GM23248 (cell line): Measurements from ENCODE around the gene CACNA2D2. TPM values are rescaled to one million over a fixed set of nuclear protein-coding genes. Genes with fewer than 3 reads are reported as not detected.

Source experiments
- DNase-seq: peaks from one replicate; pipeline ENCODE4 v3.0.0-alpha.2; 2015
- H2AFZ ChIP-seq: fragments of 200-600 bp; sonication (generic); 2 replicates; pipeline ENCODE4 v1.6.1; 2016; ENCODE audit warnings: antibody characterized with exemption
- H3F3A ChIP-seq: fragments of 200-600 bp; sonication (generic); 2 replicates; pipeline ENCODE4 v1.6.1; 2016; ENCODE audit warnings: mild to moderate bottlenecking, antibody characterized with exemption, mixed run types; ENCODE audit not compliant: insufficient read depth
- H3K27ac ChIP-seq: fragments of 200-600 bp; sonication (generic); 2 replicates; pipeline ENCODE4 v1.5.1; 2016; ENCODE audit warnings: mild to moderate bottlenecking
- H3K27me3 ChIP-seq: fragments of 200-600 bp; sonication (generic); replicated peaks from 2 replicates; pipeline ENCODE4 v1.6.1; 2016; ENCODE audit warnings: mild to moderate bottlenecking; ENCODE audit not compliant: insufficient read depth
- H3K36me3 ChIP-seq: fragments of 200-600 bp; sonication (generic); 2 replicates; pipeline ENCODE4 v1.6.1; 2016; ENCODE audit warnings: low read depth, mild to moderate bottlenecking
- H3K4me1 ChIP-seq: fragments of 200-600 bp; sonication (generic); 2 replicates; pipeline ENCODE4 v1.6.1; 2016; ENCODE audit warnings: mild to moderate bottlenecking; ENCODE audit not compliant: insufficient read depth
- H3K4me2 ChIP-seq: fragments of 200-600 bp; sonication (generic); one replicate; pipeline ENCODE4 v1.6.1; 2016; ENCODE audit warnings: mild to moderate bottlenecking; ENCODE audit not compliant: unreplicated experiment
- H3K4me3 ChIP-seq: fragments of 200-600 bp; sonication (generic); 2 replicates; pipeline ENCODE4 v1.5.1; 2016; ENCODE audit warnings: mild to moderate bottlenecking
- H3K79me2 ChIP-seq: fragments of 200-600 bp; sonication (generic); 2 replicates; pipeline ENCODE4 v1.6.1; 2016; ENCODE audit warnings: mild to moderate bottlenecking; ENCODE audit not compliant: insufficient read depth
- H3K9ac ChIP-seq: fragments of 200-600 bp; sonication (generic); 2 replicates; pipeline ENCODE4 v1.6.1; 2016; ENCODE audit warnings: mild to moderate bottlenecking
- H3K9me2 ChIP-seq: fragments of 200-600 bp; sonication (generic); 2 replicates; pipeline ENCODE4 v1.6.1; 2016; ENCODE audit warnings: mixed run types, mild to moderate bottlenecking, moderate library complexity; ENCODE audit not compliant: insufficient read depth
- H3K9me3 ChIP-seq: fragments of 200-600 bp; sonication (generic); one replicate; pipeline ENCODE4 v1.6.1; 2017; ENCODE audit warnings: low read depth
- H4K20me1 ChIP-seq: fragments of 200-600 bp; sonication (generic); 2 replicates; pipeline ENCODE4 v1.6.0; 2016; ENCODE audit not compliant: insufficient read depth
- EZH2 ChIP-seq: fragments of 200-600 bp; sonication (generic); IDR thresholded peaks from 2 replicates; pipeline ENCODE4 v1.6.1; 2018; ENCODE audit warnings: antibody characterized with exemption, mild to moderate bottlenecking; ENCODE audit not compliant: insufficient read depth, poor library complexity, severe bottlenecking
- EZH2phosphoT487 ChIP-seq: fragments of 200-600 bp; sonication (generic); IDR thresholded peaks from 2 replicates; pipeline ENCODE4 v1.6.1; 2018; ENCODE audit warnings: antibody characterized with exemption, moderate library complexity, mild to moderate bottlenecking, low read depth; ENCODE audit not compliant: insufficient read depth
- WGBS, 2 experiments: methylation state at CpG; one replicate each; pipeline ENCODE4 v1.1.6; 2015 to 2017; ENCODE audit warnings: low lambda C conversion rate in 2 of 2, low coverage in 1 of 2; ENCODE audit errors: missing lambda C conversion rate in 2 of 2; 5-methylcytosine and 5-hydroxymethylcytosine counted together
- in situ Hi-C: fragments of 300-500 bp; cut with MboI; formaldehyde crosslinking; loops from 2 replicates; pipeline ENCODE4 v1.15.0; 2020
- polyA plus RNA-seq: library from polyadenylated mRNA; unstranded; fragments of >200 nt; fragmentation: Nextera tagmentation; extraction: Ambion mirVana; gene quantifications from 2 replicates; pipeline ENCODE4 v1.2.1, GENCODE V29; 2016
- total RNA-seq: library from RNA; depleted of rRNA; stranded (reverse); fragments of >200 nt; shearing (Covaris generic); gene quantifications from 2 replicates; pipeline ENCODE4 v1.2.3, GENCODE V29; 2014

CACNA2D2 gene
- total and polyA plus RNA-seq, 2 experiments from 2014 or later = not detected

GRCh38 chr3:50493086-50493485 lies 10.3 kb downstream of the CACNA2D2 start:
- H4K20me1 ChIP-seq = no peaks in the 10 kb centered on the region
- DNase-seq = no peak
- no peaks in the 10 kb centered on the region for H3K79me2 ChIP-seq
- H3K27ac ChIP-seq = no peak overlapping the region
- 56 to 63% methylated on average over 4 of the region's 4 CpGs for WGBS, 2 experiments
- H3K4me2 ChIP-seq = no peak overlapping the region
- no peaks in the 10 kb centered on the region for H3K4me1 ChIP-seq
- no peaks in the 10 kb centered on the region for H3K9me3 ChIP-seq
- no peaks in the 10 kb centered on the region for H3K27me3 ChIP-seq
- no peak overlapping the region for H2AFZ ChIP-seq
- no peak for TF ChIP-seq EZH2
- no peak for TF ChIP-seq EZH2phosphoT487
- H3K36me3 ChIP-seq = no peaks in the 10 kb centered on the region
- no peaks in the 10 kb centered on the region for H3K9me2 ChIP-seq
- in situ Hi-C loops = no loop called here
- H3F3A ChIP-seq = no peaks in the 10 kb centered on the region
- H3K4me3 ChIP-seq = no peak overlapping the region
- no peak overlapping the region for H3K9ac ChIP-seq

- WGBS, 2 experiments = 69 to 76% methylated on average over 5 of the region's 5 CpGs
- Histone ChIP-seq H3K4me3 (no peak overlapping the region), H4K20me1 (no peaks in the 10 kb centered on the region), H2AFZ (no peak overlapping the region), H3K9me2 (no peaks in the 10 kb centered on the region), H3K79me2 (no peaks in the 10 kb centered on the region), H3K27ac (no peak overlapping the region), H3K36me3 (no peaks in the 10 kb centered on the region), H3K4me1 (no peaks in the 10 kb centered on the region), H3F3A (no peaks in the 10 kb centered on the region), H3K9me3 (no peaks in the 10 kb centered on the region), H3K9ac (no peak overlapping the region), H3K4me2 (no peak overlapping the region), H3K27me3 (no peaks in the 10 kb centered on the region)
- in situ Hi-C loops = no loop called here
- no peak for TF ChIP-seq EZH2
- TF ChIP-seq EZH2phosphoT487 = no peak
- no peak for DNase-seq
These were observed 12.4 kb downstream of the CACNA2D2 start for GRCh38 chr3:50491023-50491422.

GRCh38 chr3:50490424-50490823 lies 13.0 kb downstream of the CACNA2D2 start:
- in situ Hi-C loops = no loop called here
- H3K4me2 ChIP-seq = no peak overlapping the region
- no peak for TF ChIP-seq EZH2phosphoT487
- no peak for TF ChIP-seq EZH2
- H3K36me3 ChIP-seq = no peaks in the 10 kb centered on the region
- H3K4me3 ChIP-seq = no peak overlapping the region
- no peak overlapping the region for H3K27ac ChIP-seq
- no peaks in the 10 kb centered on the region for H3K9me2 ChIP-seq
- H3K9me3 ChIP-seq = no peaks in the 10 kb centered on the region
- no peaks in the 10 kb centered on the region for H3K79me2 ChIP-seq
- no peaks in the 10 kb centered on the region for H4K20me1 ChIP-seq
- no peak for DNase-seq
- no peak overlapping the region for H2AFZ ChIP-seq
- H3F3A ChIP-seq = no peaks in the 10 kb centered on the region
- no peaks in the 10 kb centered on the region for H3K4me1 ChIP-seq
- H3K27me3 ChIP-seq = no peaks in the 10 kb centered on the region
- 10 to 13% methylated on average over 1 of the region's 1 CpG for WGBS, 2 experiments
- no peak overlapping the region for H3K9ac ChIP-seq

GRCh38 chr3:50487181-50487580 lies 16.3 kb downstream of the CACNA2D2 start:
- Histone ChIP-seq H3K4me1 (no peaks in the 10 kb centered on the region), H3K27ac (no peak overlapping the region), H3K4me2 (no peak overlapping the region), H3K9me3 (no peaks in the 10 kb centered on the region), H3K79me2 (no peaks in the 10 kb centered on the region), H4K20me1 (no peaks in the 10 kb centered on the region), H3K27me3 (no peaks in the 10 kb centered on the region), H3K9me2 (no peaks in the 10 kb centered on the region), H3F3A (no peaks in the 10 kb centered on the region), H3K9ac (no peak overlapping the region), H2AFZ (no peak overlapping the region), H3K4me3 (no peak overlapping the region), H3K36me3 (no peaks in the 10 kb centered on the region)
- no peak for DNase-seq
- TF ChIP-seq EZH2 (no peak), EZH2phosphoT487 (no peak)
- in situ Hi-C loops = no loop called here
- WGBS, 2 experiments = 92 to 94% methylated on average over 6 of the region's 6 CpGs
